DMS79 (cell line): Measurements from ENCODE around the gene COLEC12.

ENCODE experiments used
- DNase-seq: peaks from one replicate; lab custom pipeline; 2025; lab: John Stamatoyannopoulos, UW

The COLEC12 gene

GRCh38 chr18:438571-438970 is 61.9 kb downstream of the COLEC12 start:
- no peak for DNase-seq

GRCh38 chr18:435940-436339 is 64.6 kb downstream of the COLEC12 start:
- no peak for DNase-seq

GRCh38 chr18:434410-434809 is 66.1 kb downstream of the COLEC12 start:
- no peak for DNase-seq

- no peak for DNase-seq
These were observed 66.5 kb downstream of the COLEC12 start for GRCh38 chr18:433960-434359.

- DNase-seq = no peak
These were observed 67.2 kb downstream of the COLEC12 start for GRCh38 chr18:433298-433697.

- DNase-seq = no peak
These were observed 67.7 kb downstream of the COLEC12 start for GRCh38 chr18:432791-433190.

GRCh38 chr18:429030-429429 is 71.5 kb downstream of the COLEC12 start:
- DNase-seq = no peak

GRCh38 chr18:427005-427404 is 73.5 kb downstream of the COLEC12 start:
- DNase-seq = no peak

- no peak for DNase-seq
These were observed 75.3 kb downstream of the COLEC12 start for GRCh38 chr18:425106-425745.

- no peak for DNase-seq
These were observed 75.8 kb downstream of the COLEC12 start for GRCh38 chr18:424668-425067.

GRCh38 chr18:424071-424661 is 76.3 kb downstream of the COLEC12 start:
- no peak for DNase-seq

GRCh38 chr18:422966-423365 is 77.5 kb downstream of the COLEC12 start:
- DNase-seq = no peak

GRCh38 chr18:421247-422155 is 79.0 kb downstream of the COLEC12 start:
- DNase-seq = no peak

GRCh38 chr18:420661-421246 is 79.7 kb downstream of the COLEC12 start:
- DNase-seq = no peak

- no peak for DNase-seq
These were observed 80.8 kb downstream of the COLEC12 start for GRCh38 chr18:419541-420175.

GRCh38 chr18:417495-417894 is 83.0 kb downstream of the COLEC12 start:
- no peak for DNase-seq

- DNase-seq = no peak
These were observed 83.6 kb downstream of the COLEC12 start for GRCh38 chr18:416930-417329.

GRCh38 chr18:415617-416612 is 84.6 kb downstream of the COLEC12 start:
- no peak for DNase-seq

- no peak for DNase-seq
These were observed 85.5 kb downstream of the COLEC12 start for GRCh38 chr18:415047-415446.

GRCh38 chr18:413233-413632 is 87.3 kb downstream of the COLEC12 start:
- no peak for DNase-seq

- no peak for DNase-seq
These were observed 90.5 kb downstream of the COLEC12 start for GRCh38 chr18:410047-410455.
